Cardiac fibroblast (primary cell): Measurements from ENCODE around the gene LRIT1.

ENCODE experiments used
- DNase-seq, 2 donors: peaks; one replicate each; pipeline versions ENCODE4 v3.0.0 to v3.0.0-alpha.2; 2010; ENCODE audit warnings: low read depth in 2 of 2
- H3K4me3 ChIP-seq, 2 donors: replicated peaks in 1 of 2; 1 replicate in 1 of 2; 2 replicates in 1 of 2; pipeline ENCODE4 v1.5.1; 2011; ENCODE audit warnings: low read depth in 2 of 2, low read length in 2 of 2, mild to moderate bottlenecking in 2 of 2, moderate library complexity in 1 of 2
- TF ChIP-seq, protein P1 (sequence below): IDR thresholded peaks from one replicate; pipeline ENCODE4 v1.5.1; 2011; ENCODE audit warnings: low read depth, mild to moderate bottlenecking, low read length, inconsistent platforms

Gene LRIT1

DNA sequence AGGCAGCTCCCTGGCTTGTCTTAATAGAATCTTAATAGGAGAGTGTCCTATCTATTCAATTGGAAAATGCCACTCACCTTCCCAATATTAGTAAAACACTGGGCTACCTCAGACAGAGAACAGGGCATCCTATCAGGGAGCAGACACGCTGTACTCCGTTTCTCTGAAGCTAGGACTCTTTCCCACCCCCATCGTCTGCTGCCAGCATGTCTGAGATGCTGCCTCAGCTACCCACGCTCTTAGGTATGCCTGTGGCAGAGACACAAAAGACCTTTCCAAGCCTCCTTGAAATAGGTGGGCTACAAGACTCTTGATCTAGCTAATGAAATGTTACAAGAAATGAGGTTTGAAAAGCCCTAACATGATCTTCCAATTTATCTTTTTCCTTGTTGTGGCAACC lies 13.5 kb downstream of the LRIT1 start:
- TF ChIP-seq, protein P1, sequence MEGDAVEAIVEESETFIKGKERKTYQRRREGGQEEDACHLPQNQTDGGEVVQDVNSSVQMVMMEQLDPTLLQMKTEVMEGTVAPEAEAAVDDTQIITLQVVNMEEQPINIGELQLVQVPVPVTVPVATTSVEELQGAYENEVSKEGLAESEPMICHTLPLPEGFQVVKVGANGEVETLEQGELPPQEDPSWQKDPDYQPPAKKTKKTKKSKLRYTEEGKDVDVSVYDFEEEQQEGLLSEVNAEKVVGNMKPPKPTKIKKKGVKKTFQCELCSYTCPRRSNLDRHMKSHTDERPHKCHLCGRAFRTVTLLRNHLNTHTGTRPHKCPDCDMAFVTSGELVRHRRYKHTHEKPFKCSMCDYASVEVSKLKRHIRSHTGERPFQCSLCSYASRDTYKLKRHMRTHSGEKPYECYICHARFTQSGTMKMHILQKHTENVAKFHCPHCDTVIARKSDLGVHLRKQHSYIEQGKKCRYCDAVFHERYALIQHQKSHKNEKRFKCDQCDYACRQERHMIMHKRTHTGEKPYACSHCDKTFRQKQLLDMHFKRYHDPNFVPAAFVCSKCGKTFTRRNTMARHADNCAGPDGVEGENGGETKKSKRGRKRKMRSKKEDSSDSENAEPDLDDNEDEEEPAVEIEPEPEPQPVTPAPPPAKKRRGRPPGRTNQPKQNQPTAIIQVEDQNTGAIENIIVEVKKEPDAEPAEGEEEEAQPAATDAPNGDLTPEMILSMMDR, result no peak
- no peak overlapping the region for H3K4me3 ChIP-seq
- no peak for DNase-seq

DNA sequence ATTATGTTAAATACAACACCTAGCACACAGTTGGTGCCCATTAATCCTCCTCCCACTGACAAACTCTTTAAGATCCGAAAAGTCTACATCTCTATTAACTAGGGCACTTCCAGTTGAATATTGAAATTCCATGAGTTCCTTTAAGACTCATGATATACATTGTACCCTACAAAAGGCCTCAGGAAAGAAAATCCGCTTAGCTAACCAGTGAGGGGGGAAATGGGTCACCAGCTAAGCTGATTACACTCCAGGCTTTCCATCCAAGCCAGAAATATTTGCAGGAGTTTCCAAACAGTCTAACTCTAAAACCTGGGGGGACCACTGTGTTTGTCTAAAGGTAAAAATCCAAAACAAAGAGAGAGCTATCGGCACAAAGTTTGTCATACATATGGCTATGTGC lies 14.7 kb downstream of the LRIT1 start:
- TF ChIP-seq, protein P1, result no peak
- no peak for DNase-seq
- no peak overlapping the region for H3K4me3 ChIP-seq

DNA sequence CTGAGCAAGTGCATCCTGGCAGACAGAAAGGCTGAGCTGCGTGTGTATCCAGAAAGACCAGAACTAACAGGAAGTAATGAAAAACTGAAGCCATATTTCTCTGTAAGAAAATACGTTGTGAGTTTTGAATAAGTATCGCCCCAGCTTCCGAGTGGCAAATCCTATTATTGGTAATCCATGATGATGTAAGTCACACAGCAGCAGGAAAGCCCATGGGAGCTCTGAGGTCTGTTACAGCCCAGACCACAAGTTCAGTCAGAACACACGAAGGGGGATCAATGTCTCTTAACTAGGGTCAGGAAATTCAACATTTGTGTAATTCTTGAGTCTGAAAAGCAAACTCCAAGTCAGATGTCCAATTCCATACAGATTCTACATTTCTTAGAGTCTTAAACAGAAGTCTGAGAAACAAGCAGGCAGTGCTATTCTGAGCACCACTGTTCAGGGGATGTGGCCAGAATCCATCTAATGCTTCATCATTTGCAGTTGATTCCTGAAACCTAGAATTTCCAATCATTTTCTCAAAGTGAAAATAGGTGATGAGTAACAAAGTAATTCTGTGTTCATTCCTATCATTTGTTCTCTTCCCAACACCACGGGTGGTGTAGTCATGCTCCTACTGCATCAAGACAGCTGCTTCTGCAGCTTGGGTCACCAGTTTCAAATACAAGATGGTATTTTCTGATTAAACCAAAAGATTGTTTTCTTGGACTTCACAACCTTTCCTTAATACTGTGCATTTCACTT lies 15.7 kb downstream of the LRIT1 start, which contains the start of gene LRIT2:
TSS of gene LRIT2 (minus strand) at position 118 of the 747 bp plus-strand sequence. CDS start at position 94, 24 bp downstream.
- no peak for DNase-seq
- TF ChIP-seq, protein P1, result no peak
- H3K4me3 ChIP-seq, result no peak within 1 kb of the TSS

DNA sequence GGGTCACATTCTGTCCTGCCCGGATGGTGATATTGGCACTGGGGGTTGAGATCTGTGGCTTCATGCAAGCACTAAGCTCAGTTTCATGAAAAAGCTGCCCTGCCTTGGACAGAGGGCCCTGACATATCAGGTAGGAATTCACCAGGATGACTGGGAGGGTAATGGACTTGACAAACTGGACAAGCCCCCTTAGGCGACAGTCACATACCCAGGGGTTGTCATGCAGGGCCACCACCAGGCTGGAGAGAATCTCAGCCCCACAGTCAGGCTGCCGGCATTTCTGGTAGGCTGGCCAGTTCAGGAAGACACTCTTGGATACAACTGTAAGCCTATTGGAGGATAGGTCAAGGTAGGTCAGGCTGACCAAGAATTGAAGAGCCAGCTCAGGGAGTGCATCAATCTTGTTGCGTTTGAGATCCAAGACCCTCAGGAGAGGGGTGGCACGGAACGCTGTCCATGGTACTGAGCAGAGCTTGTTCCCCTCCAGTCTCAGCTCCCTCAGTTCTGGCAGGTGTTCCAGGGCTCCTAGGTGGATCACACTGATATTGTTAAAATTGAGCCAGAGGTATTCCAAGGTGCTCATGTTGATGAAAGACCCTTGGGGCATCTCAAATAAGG lies 16.8 kb downstream of the LRIT1 start:
- DNase-seq, result no peak
- H3K4me3 ChIP-seq, result no peak overlapping the region
- TF ChIP-seq, protein P1, result no peak

DNA sequence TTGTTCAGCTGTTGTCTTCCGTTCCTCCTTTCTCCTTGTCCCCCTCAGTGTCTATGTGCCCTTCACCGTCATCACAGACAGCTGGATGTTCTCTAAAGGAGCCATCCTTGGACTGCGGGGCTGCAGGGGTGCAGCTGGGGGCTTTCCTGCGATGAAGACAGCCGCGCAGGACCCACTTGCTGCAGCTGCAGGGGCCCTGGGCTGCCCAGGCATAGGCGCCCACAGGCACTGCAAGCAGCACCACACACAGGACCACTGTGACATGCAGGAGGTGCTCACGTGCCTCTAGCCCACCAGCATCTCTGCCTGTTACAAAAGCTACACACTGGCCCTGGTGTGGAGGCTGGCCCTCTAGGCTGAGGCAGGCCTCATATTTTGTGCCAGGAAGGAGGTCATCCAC lies 19.4 kb downstream of the LRIT1 start:
- H3K4me3 ChIP-seq, result no peak overlapping the region
- no peak for DNase-seq
- TF ChIP-seq, protein P1, result no peak

DNA sequence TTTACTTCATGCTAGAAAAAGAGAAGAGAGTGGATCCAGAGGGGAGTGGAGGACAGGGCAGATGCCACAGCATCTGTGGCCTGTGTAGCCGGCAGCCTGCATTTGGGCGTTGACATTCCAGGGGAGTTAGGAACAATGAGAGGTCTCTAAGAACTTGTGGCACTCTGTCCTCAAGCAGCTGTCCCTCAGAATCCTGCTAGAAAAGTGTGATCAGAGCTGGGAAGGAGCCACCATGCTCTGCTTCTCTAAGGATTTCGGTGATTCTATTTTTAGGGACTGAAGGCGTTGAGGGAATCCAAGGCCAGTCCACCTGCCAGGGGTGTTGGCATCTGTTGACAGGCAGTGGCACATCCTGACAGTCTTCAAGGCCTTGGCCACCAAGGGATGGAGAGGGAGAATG lies 23.6 kb downstream of the LRIT1 start:
- TF ChIP-seq, protein P1, result no peak
- no peak for DNase-seq
- H3K4me3 ChIP-seq, result no peak overlapping the region
